Fibroblast of lung (primary cell): ENCODE measurements around the gene SMOC2. TPM values are rescaled to one million over a fixed set of nuclear protein-coding genes. Genes with fewer than 3 reads are reported as not detected.

Source experiments
- DNase-seq, 2 donors: peaks; one replicate each; pipeline versions ENCODE4 v3.0.0 to v3.0.0-alpha.2; 2010; ENCODE audit warnings: low read depth in 2 of 2
- H2AFZ ChIP-seq: 2 replicates; pipeline ENCODE4 v1.5.1; 2012; ENCODE audit warnings: low read length, control low read depth, inconsistent platforms
- H3K27ac ChIP-seq: 2 replicates; pipeline ENCODE4 v1.5.1; 2011; ENCODE audit warnings: low read length, control low read depth; ENCODE audit not compliant: insufficient read depth
- H3K27me3 ChIP-seq: 2 replicates; pipeline ENCODE4 v1.5.1; 2011; ENCODE audit warnings: mild to moderate bottlenecking, low read length; ENCODE audit not compliant: control insufficient read depth, insufficient read depth
- H3K36me3 ChIP-seq: 2 replicates; pipeline ENCODE4 v1.5.1; 2011; ENCODE audit warnings: low read length; ENCODE audit not compliant: control insufficient read depth, insufficient read depth
- H3K4me1 ChIP-seq: 2 replicates; pipeline ENCODE4 v1.5.1; 2011; ENCODE audit warnings: low read length; ENCODE audit not compliant: control insufficient read depth, insufficient read depth; ENCODE audit errors: extremely low read depth
- H3K4me2 ChIP-seq: 2 replicates; pipeline ENCODE4 v1.5.1; 2011; ENCODE audit warnings: low read length, control low read depth; ENCODE audit not compliant: insufficient read depth; ENCODE audit errors: extremely low read depth
- H3K4me3 ChIP-seq, 4 experiments: fragments of 200-600 bp in 1 of 4; sonication (generic) in 1 of 4; replicated peaks in 1 of 4; 2 replicates each; pipeline ENCODE4 v1.5.1; 2011 to 2016; ENCODE audit warnings: low read length in 4 of 4, low read depth in 3 of 4, mild to moderate bottlenecking in 3 of 4, control low read depth in 2 of 4, inconsistent platforms in 1 of 4, mixed read lengths in 1 of 4; ENCODE audit not compliant: insufficient read depth in 1 of 4; ENCODE audit errors: control extremely low read depth in 1 of 4
- H3K79me2 ChIP-seq: 2 replicates; pipeline ENCODE4 v1.5.1; 2012; ENCODE audit warnings: mild to moderate bottlenecking, low read length, inconsistent platforms; ENCODE audit not compliant: control insufficient read depth, insufficient read depth
- H3K9ac ChIP-seq: 2 replicates; pipeline ENCODE4 v1.5.1; 2011; ENCODE audit warnings: mild to moderate bottlenecking, low read length, control low read depth; ENCODE audit not compliant: insufficient read depth
- H3K9me3 ChIP-seq: 2 replicates; pipeline ENCODE4 v1.5.1; 2012; ENCODE audit warnings: low read depth, low read length; ENCODE audit not compliant: control insufficient read depth, insufficient read depth
- H4K20me1 ChIP-seq: 2 replicates; pipeline ENCODE4 v1.5.1; 2011; ENCODE audit warnings: low read length; ENCODE audit not compliant: control insufficient read depth, insufficient read depth; ENCODE audit errors: extremely low read depth
- EZH2 ChIP-seq: IDR thresholded peaks from 2 replicates; pipeline ENCODE4 v1.5.1; 2012; ENCODE audit warnings: low read length, control low read depth, mild to moderate bottlenecking; ENCODE audit errors: missing control alignments
- polyA plus RNA-seq, 2 donors: library from polyadenylated mRNA; depleted of rRNA in 1 of 2; stranded (reverse) in 1 of 2; unstranded in 1 of 2; fragments of >200 nt; gene quantifications; 2 replicates each; pipeline ENCODE4 v1.2.1, GENCODE V29; 2011 to 2012; ENCODE audit warnings: missing spikeins in 1 of 2
- total RNA-seq: library from RNA; depleted of rRNA; stranded (reverse); fragments of >200 nt; gene quantifications from 2 replicates; pipeline ENCODE4 v1.2.1, GENCODE V29; 2014
- TF ChIP-seq, protein P1 (sequence below), 2 donors: IDR thresholded peaks in 1 of 2; conservative IDR thresholded peaks in 1 of 2; 1 replicate in 1 of 2; 2 replicates in 1 of 2; pipeline ENCODE4 v1.5.1; 2011 to 2012; ENCODE audit warnings: low read length in 2 of 2, control low read depth in 1 of 2, inconsistent platforms in 1 of 2, low read depth in 1 of 2, mild to moderate bottlenecking in 1 of 2

SMOC2 gene
- total and polyA plus RNA-seq, 2 donors (not counting 1 experiment from before 2014, with no cell fraction given) = not detected

DNA sequence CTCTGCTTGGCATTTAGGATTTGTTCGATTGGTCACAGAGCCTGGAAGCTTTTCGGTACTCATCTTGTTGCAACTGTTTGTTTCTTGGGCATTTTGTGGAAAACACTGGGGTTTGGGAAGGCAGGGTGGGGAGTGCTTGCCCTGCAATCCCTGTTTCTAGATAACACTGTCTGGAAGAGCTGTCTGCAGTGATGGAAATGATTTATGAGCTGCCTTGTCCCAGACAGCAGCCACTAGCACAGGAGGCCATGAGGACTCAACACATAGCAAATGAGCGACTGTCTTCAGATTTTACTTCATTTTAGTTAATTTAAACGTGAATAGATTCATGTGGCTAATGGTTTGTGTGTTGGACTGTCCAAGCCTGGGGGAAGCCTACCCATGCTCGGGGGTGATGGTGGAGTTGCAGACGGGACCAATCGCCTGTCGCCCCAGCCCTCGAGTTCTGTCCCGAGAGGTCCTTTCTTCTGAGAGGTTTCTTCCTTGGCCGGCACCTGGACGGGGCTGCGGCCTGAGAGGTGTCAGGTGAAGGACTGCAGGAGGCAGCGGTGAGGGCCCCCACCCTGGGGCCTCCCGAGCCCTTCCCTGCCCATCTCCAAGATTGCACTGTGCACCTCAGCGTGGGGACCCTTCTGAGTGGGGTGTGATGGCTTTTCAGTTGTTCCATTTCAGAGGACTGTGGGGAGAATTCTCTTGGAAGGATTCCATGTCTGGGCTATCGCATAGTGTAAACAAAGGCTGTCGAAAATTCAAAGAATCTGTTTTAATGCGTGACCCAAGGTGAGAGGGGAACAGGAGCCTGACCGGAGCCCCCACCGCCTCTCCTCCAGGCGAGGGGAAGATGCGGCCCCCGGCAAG lies 55.4 kb downstream of the SMOC2 start:
- Histone ChIP-seq H3K27ac (no peak overlapping the region), H4K20me1 (no peaks in the 10 kb centered on the region), H3K4me3 (no peak overlapping the region), H3K79me2 (no peaks in the 10 kb centered on the region), H3K36me3 (no peaks in the 10 kb centered on the region), H3K27me3 (no peaks in the 10 kb centered on the region), H3K9me3 (no peaks in the 10 kb centered on the region), H3K4me1 (no peaks in the 10 kb centered on the region), H3K4me2 (no peak overlapping the region), H2AFZ (no peak overlapping the region), H3K9ac (no peak overlapping the region)
- DNase-seq = no peak
- no peak for TF ChIP-seq EZH2
- TF ChIP-seq, protein P1, sequence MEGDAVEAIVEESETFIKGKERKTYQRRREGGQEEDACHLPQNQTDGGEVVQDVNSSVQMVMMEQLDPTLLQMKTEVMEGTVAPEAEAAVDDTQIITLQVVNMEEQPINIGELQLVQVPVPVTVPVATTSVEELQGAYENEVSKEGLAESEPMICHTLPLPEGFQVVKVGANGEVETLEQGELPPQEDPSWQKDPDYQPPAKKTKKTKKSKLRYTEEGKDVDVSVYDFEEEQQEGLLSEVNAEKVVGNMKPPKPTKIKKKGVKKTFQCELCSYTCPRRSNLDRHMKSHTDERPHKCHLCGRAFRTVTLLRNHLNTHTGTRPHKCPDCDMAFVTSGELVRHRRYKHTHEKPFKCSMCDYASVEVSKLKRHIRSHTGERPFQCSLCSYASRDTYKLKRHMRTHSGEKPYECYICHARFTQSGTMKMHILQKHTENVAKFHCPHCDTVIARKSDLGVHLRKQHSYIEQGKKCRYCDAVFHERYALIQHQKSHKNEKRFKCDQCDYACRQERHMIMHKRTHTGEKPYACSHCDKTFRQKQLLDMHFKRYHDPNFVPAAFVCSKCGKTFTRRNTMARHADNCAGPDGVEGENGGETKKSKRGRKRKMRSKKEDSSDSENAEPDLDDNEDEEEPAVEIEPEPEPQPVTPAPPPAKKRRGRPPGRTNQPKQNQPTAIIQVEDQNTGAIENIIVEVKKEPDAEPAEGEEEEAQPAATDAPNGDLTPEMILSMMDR (conservative IDR thresholded peaks at IDR 0.05 in 1 of 2, IDR thresholded peaks at IDR 0.05 in 1 of 2; ENCODE audit: low read depth in 1 of 2, low read length in 2 of 2) = no peak

DNA sequence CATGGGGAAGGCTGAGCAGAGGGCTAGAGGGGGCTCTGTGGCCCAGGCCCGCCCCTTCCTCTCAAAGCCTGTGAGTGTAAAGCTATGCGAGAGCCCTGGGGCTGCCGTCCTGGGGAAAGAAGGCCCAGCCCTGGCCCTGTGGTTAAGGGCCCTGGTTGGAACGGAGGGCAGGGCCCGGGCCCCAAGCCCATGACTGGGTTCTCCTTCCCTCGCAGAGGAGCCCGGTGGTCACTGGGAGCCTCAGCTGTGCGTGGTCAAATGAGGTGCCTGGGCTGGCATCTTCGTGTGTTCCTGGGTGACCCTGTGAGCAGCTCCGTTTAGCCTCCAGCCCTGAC lies 56.0 kb downstream of the SMOC2 start:
- DNase-seq = no peak
- no peak overlapping the region for H3K27ac ChIP-seq
- H2AFZ ChIP-seq = no peak overlapping the region
- no peak for TF ChIP-seq EZH2
- TF ChIP-seq, protein P1 (conservative IDR thresholded peaks at IDR 0.05 in 1 of 2, IDR thresholded peaks at IDR 0.05 in 1 of 2; ENCODE audit: low read depth in 1 of 2, low read length in 2 of 2) = no peak
- no peak overlapping the region for H3K4me2 ChIP-seq
- H3K79me2 ChIP-seq = no peaks in the 10 kb centered on the region
- no peaks in the 10 kb centered on the region for H3K27me3 ChIP-seq
- no peaks in the 10 kb centered on the region for H3K4me1 ChIP-seq
- no peaks in the 10 kb centered on the region for H4K20me1 ChIP-seq
- H3K36me3 ChIP-seq = no peaks in the 10 kb centered on the region
- H3K4me3 ChIP-seq = no peak overlapping the region
- H3K9me3 ChIP-seq = no peaks in the 10 kb centered on the region
- no peak overlapping the region for H3K9ac ChIP-seq

DNA sequence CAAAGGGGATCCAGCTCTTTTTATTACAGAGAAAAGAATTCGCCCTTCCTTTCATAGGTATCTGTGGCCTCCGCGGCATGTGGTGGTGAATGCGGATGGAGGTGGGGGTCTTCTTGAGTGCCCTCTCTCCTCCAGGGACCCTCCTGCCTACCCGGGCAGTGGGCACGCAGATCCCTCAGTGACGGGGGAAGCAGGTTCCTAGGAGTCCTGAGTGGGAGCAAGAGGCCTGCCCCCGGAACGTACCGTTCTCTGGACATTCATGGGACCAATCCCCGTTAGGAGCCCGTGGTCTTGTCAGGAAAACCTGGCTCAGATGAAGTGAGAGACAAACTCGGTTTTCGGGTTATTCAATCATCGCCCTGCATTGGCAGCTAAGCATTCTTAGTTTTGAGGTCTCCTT lies 56.4 kb downstream of the SMOC2 start:
- Histone ChIP-seq H3K4me2 (no peak overlapping the region), H3K9me3 (no peaks in the 10 kb centered on the region), H3K36me3 (no peaks in the 10 kb centered on the region), H3K27me3 (no peaks in the 10 kb centered on the region), H3K9ac (no peak overlapping the region), H3K4me1 (no peaks in the 10 kb centered on the region), H3K27ac (no peak overlapping the region), H3K79me2 (no peaks in the 10 kb centered on the region), H4K20me1 (no peaks in the 10 kb centered on the region), H3K4me3 (no peak overlapping the region), H2AFZ (no peak overlapping the region)
- TF ChIP-seq, protein P1 (conservative IDR thresholded peaks at IDR 0.05 in 1 of 2, IDR thresholded peaks at IDR 0.05 in 1 of 2; ENCODE audit: low read depth in 1 of 2, low read length in 2 of 2) = no peak
- TF ChIP-seq EZH2 = no peak
- no peak for DNase-seq
